HEK293T (cell line): ENCODE data around the gene BACH2.

ENCODE experiments used
- ARNT ChIP-seq: fragments of 450-650 bp; IDR thresholded peaks from 2 replicates; pipeline ENCODE4 v1.6.1; 2017; ENCODE audit warnings: mild to moderate bottlenecking
- ELF4 ChIP-seq: fragments of 450-650 bp; IDR thresholded peaks from 2 replicates; pipeline ENCODE4 v1.6.1; 2017; ENCODE audit warnings: antibody characterized with exemption
- FOXA1 ChIP-seq: fragments of 450-650 bp; IDR thresholded peaks from 2 replicates; pipeline ENCODE4 v1.6.1; 2016; ENCODE audit warnings: mild to moderate bottlenecking
- FOXK2 ChIP-seq: fragments of 450-650 bp; IDR thresholded peaks from 2 replicates; pipeline ENCODE4 v1.6.1; 2016; ENCODE audit warnings: mild to moderate bottlenecking
- SP1 ChIP-seq: fragments of 450-650 bp; IDR thresholded peaks from 2 replicates; pipeline ENCODE4 v1.6.1; 2017
- TARDBP ChIP-seq: fragments of 450-650 bp; IDR thresholded peaks from 2 replicates; pipeline ENCODE4 v1.6.1; 2016
- ZNF384 ChIP-seq: fragments of 450-650 bp; IDR thresholded peaks from 2 replicates; pipeline ENCODE4 v1.6.1; 2016

DNA sequence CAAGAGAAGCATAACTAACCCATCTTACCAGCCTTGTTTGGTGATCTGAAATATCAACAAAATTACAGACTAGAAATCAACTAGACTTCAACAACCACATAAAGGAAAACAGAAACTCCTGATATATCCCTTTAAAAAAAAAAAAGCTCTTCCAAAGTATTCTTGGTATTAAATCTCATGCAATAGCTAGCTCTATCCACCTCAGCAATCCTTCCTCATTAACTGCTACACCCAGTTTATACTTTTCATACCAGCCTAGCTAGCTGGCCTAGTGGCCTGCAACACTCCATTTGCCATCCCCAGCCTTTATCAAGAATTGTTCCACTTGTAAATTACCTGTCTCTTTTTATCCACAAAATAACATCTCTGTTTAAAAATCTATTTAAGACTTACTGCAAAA, 69.0 kb downstream of the BACH2 start:
- no peak for TF ChIP-seq FOXK2
- no peak for TF ChIP-seq FOXA1
- TF ChIP-seq SP1 = no peak
- no peak for TF ChIP-seq ZNF384
- no peak for TF ChIP-seq ARNT
- no peak for TF ChIP-seq ELF4
- TF ChIP-seq TARDBP = no peak
